Measurements from ENCODE around the gene SP140L.

GRCh38 chr2:230322561-230323384, 4.2 kb upstream of the SP140L start:
- TF ChIP-seq LARP7 (IDR thresholded peaks at IDR 0.05) (no peak), CBX3 (IDR thresholded peaks at IDR 0.05; ENCODE audit: borderline replicate concordance, low read depth) (no peak), SIX5 (IDR thresholded peaks at IDR 0.05; ENCODE audit: low read depth, low read length, severe bottlenecking) (no peak), ETV6 (conservative IDR thresholded peaks at IDR 0.05 in 1 of 2, IDR thresholded peaks at IDR 0.05 in 1 of 2; ENCODE audit: borderline replicate concordance in 1 of 2, low read depth in 1 of 2) (no peak), POLR2A (IDR thresholded peaks at IDR 0.05; ENCODE audit: low read depth, low read length) (no peak)

All from GM12878 (cell line).